CD4-positive, CD25-positive, alpha-beta regulatory T cell (primary cell): ENCODE data around the gene TBR1. TPM values are rescaled to one million over a fixed set of nuclear protein-coding genes. Genes with fewer than 3 reads are reported as not detected.

ENCODE experiments used
- ATAC-seq, 2 donors: fragments of 150-1000 bp; cut with Tn5 transposase; one replicate each; pipeline ENCODE4 v1.10.0; 2021; ENCODE audit warnings: low read depth in 2 of 2, moderate number of reproducible peaks in 2 of 2, moderate library complexity in 1 of 2
- DNase-seq, 3 donors: peaks; one replicate each; pipeline versions ENCODE4 v3.0.0 to v3.0.0-alpha.2; 2012 to 2022; ENCODE audit warnings: mixed read lengths in 1 of 3
- H3K27ac ChIP-seq: one replicate; pipeline ENCODE4 v1.7.0; 2013; ENCODE audit warnings: mild to moderate bottlenecking, low read length; ENCODE audit not compliant: insufficient read depth, poor library complexity, severe bottlenecking
- H3K27me3 ChIP-seq: one replicate; pipeline ENCODE4 v1.7.0; 2013; ENCODE audit warnings: low read length; ENCODE audit not compliant: control insufficient read depth, insufficient read depth
- H3K36me3 ChIP-seq: one replicate; pipeline ENCODE4 v1.7.0; 2013; ENCODE audit warnings: mild to moderate bottlenecking, low read length, moderate library complexity; ENCODE audit not compliant: control insufficient read depth, insufficient read depth
- H3K4me1 ChIP-seq: 2 replicates; pipeline ENCODE4 v1.7.0; 2013; ENCODE audit warnings: mild to moderate bottlenecking, low read length; ENCODE audit not compliant: insufficient read depth, control insufficient read depth, poor library complexity, severe bottlenecking
- H3K4me3 ChIP-seq: one replicate; pipeline ENCODE4 v1.7.0; 2013; ENCODE audit warnings: low read depth, mild to moderate bottlenecking, low read length, moderate library complexity
- H3K9me3 ChIP-seq, 2 experiments: 1 replicate in 1 of 2; 2 replicates in 1 of 2; pipeline ENCODE4 v1.7.0; 2013; ENCODE audit warnings: low read length in 2 of 2, mild to moderate bottlenecking in 1 of 2, moderate library complexity in 1 of 2; ENCODE audit not compliant: control insufficient read depth in 2 of 2
- H3K27ac Mint-ChIP-seq, 3 donors: one replicate each; pipeline ENCODE4 v1.8.0; 2020 to 2022; ENCODE audit warnings: mild to moderate bottlenecking in 3 of 3, mixed read lengths in 3 of 3, moderate library complexity in 2 of 3
- H3K27me3 Mint-ChIP-seq: one replicate; pipeline ENCODE4 v1.8.0; 2022; ENCODE audit warnings: mild to moderate bottlenecking, mixed read lengths
- H3K36me3 Mint-ChIP-seq: one replicate; pipeline ENCODE4 v1.8.0; 2020; ENCODE audit warnings: mixed read lengths
- H3K4me1 Mint-ChIP-seq, 4 donors: one replicate each; pipeline ENCODE4 v1.8.0; 2020 to 2022; ENCODE audit warnings: mixed read lengths in 4 of 4, mild to moderate bottlenecking in 1 of 4
- H3K4me3 Mint-ChIP-seq, 4 donors: one replicate each; pipeline ENCODE4 v1.8.0; 2020 to 2022; ENCODE audit warnings: mild to moderate bottlenecking in 4 of 4, mixed read lengths in 4 of 4, moderate library complexity in 3 of 4
- H3K9me3 Mint-ChIP-seq, 7 donors: one replicate each; pipeline ENCODE4 v1.8.0; 2020 to 2022; ENCODE audit warnings: mixed read lengths in 7 of 7, mild to moderate bottlenecking in 3 of 7, moderate library complexity in 2 of 7
- polyA plus RNA-seq, 4 donors: library from polyadenylated mRNA; unstranded; fragments of 300-500 nt; fragmentation: Illumina TruSeq; gene quantifications; one replicate each; pipeline ENCODE4 v1.2.3, GENCODE V29; 2021
- total RNA-seq: library from RNA; stranded (reverse); gene quantifications from one replicate; pipeline ENCODE4 v1.2.3, GENCODE V29; 2022

Gene TBR1
- total and polyA plus RNA-seq, 5 donors from 2014 or later = 0.32 TPM; not detected in 4

- H3K36me3 Mint-ChIP-seq = no peaks in the 10 kb centered on the region
- no peak overlapping the region for H3K4me3 Mint-ChIP-seq
- no peak overlapping the region for H3K27ac Mint-ChIP-seq
- ATAC-seq = no peak
- no peak overlapping the region for H3K27ac ChIP-seq
- H3K27me3 Mint-ChIP-seq = peaks cover 63% of the 10 kb centered on the region
- H3K4me1 ChIP-seq = no peaks in the 10 kb centered on the region
- no peak overlapping the region for H3K4me3 ChIP-seq
- peaks cover 40% of the 10 kb centered on the region for H3K27me3 ChIP-seq
- no peaks in the 10 kb centered on the region for H3K4me1 Mint-ChIP-seq
- no peaks in the 10 kb centered on the region for H3K9me3 ChIP-seq
- H3K36me3 ChIP-seq = no peaks in the 10 kb centered on the region
- peaks cover 0 to 4% (median 2%) of the 10 kb centered on the region in 7 donors for H3K9me3 Mint-ChIP-seq
- no peak for DNase-seq
Measured at GRCh38 chr2:161438598-161438997, 22.5 kb downstream of the TBR1 start.

GRCh38 chr2:161445097-161445496, 29.0 kb downstream of the TBR1 start:
- Histone ChIP-seq H3K27ac (no peak overlapping the region), H3K27me3 (peaks cover 20% of the 10 kb centered on the region), H3K4me3 (no peak overlapping the region), H3K36me3 (no peaks in the 10 kb centered on the region), H3K9me3 (no peaks in the 10 kb centered on the region), H3K4me1 (no peaks in the 10 kb centered on the region)
- Mint-ChIP-seq H3K27ac (no peak overlapping the region), H3K36me3 (no peaks in the 10 kb centered on the region), H3K9me3 (peaks cover 0 to 1% (median 0%) of the 10 kb centered on the region in 7 donors), H3K4me1 (no peaks in the 10 kb centered on the region), H3K27me3 (peaks cover 34% of the 10 kb centered on the region), H3K4me3 (no peak overlapping the region)
- DNase-seq = no peak
- ATAC-seq = no peak

DNA sequence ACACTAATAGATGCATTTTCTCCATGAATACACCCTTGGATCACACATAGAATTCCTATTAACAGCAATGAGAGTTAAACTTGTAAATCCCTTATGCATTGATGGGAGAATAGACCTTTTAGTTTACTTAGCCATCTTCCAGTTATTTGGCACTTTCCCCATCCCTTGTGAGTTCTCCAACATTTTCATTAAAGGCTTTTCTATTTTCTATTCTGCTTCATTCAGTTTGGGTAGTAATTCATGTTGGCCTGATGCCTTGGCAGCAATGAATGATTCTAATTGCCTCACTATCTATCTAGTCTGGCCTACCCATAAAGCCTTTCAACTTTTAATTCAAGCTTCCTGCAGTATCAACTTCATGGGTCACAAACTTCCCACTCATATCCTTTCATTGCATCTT, 32.3 kb downstream of the TBR1 start:
- no peak overlapping the region for H3K4me3 Mint-ChIP-seq
- no peaks in the 10 kb centered on the region for H3K36me3 Mint-ChIP-seq
- no peaks in the 10 kb centered on the region for H3K36me3 ChIP-seq

GRCh38 chr2:161471631-161472030, 55.5 kb downstream of the TBR1 start:
- Mint-ChIP-seq H3K27ac (no peak overlapping the region), H3K9me3 (peaks cover 0 to 6% (median 2%) of the 10 kb centered on the region in 7 donors), H3K36me3 (no peaks in the 10 kb centered on the region), H3K4me1 (no peaks in the 10 kb centered on the region), H3K27me3 (peaks cover 16% of the 10 kb centered on the region), H3K4me3 (no peak overlapping the region)
- DNase-seq (no peak), ATAC-seq (no peak)
- Histone ChIP-seq H3K27ac (no peak overlapping the region), H3K9me3 (no peaks in the 10 kb centered on the region), H3K36me3 (no peaks in the 10 kb centered on the region), H3K4me3 (no peak overlapping the region), H3K27me3 (no peaks in the 10 kb centered on the region), H3K4me1 (no peaks in the 10 kb centered on the region)

More for the DNA sequence above, 32.3 kb downstream of the TBR1 start:
- Histone ChIP-seq H3K9me3 (no peaks in the 10 kb centered on the region), H3K4me3 (no peak overlapping the region), H3K27ac (no peak overlapping the region), H3K27me3 (peaks cover 11% of the 10 kb centered on the region), H3K4me1 (no peaks in the 10 kb centered on the region)
- DNase-seq (no peak), ATAC-seq (no peak)
- H3K27me3 Mint-ChIP-seq = peaks cover 15% of the 10 kb centered on the region
- H3K9me3 Mint-ChIP-seq = peaks cover 0 to 1% (median 0%) of the 10 kb centered on the region in 7 donors
- H3K27ac Mint-ChIP-seq = no peak overlapping the region
- H3K4me1 Mint-ChIP-seq = no peaks in the 10 kb centered on the region

GRCh38 chr2:161474920-161475319, 58.8 kb downstream of the TBR1 start:
- Histone ChIP-seq H3K27me3 (no peaks in the 10 kb centered on the region), H3K9me3 (peaks cover 0 to 5% of the 10 kb centered on the region in 2 experiments), H3K36me3 (no peaks in the 10 kb centered on the region), H3K4me3 (no peak overlapping the region), H3K27ac (no peak overlapping the region), H3K4me1 (no peaks in the 10 kb centered on the region)
- no peak overlapping the region for H3K27ac Mint-ChIP-seq
- no peak overlapping the region for H3K4me3 Mint-ChIP-seq
- H3K36me3 Mint-ChIP-seq = no peaks in the 10 kb centered on the region
- no peak for DNase-seq
- H3K27me3 Mint-ChIP-seq = peaks cover 9% of the 10 kb centered on the region
- H3K9me3 Mint-ChIP-seq = peaks cover 1 to 6% (median 3%) of the 10 kb centered on the region in 7 donors
- ATAC-seq = no peak
- no peaks in the 10 kb centered on the region for H3K4me1 Mint-ChIP-seq

Other genes starting within 250 kb of the TBR1 start
- 38.6 TPM for gene PSMD14, start 107.9 kb upstream of the TBR1 start, total RNA-seq
- 10 to 100 TPM; 60.3 to 82.9 (median 66.3) TPM for gene PSMD14, start 107.9 kb upstream of the TBR1 start, polyA plus RNA-seq
- not detected for gene SLC4A10, start 208.1 kb downstream of the TBR1 start, total RNA-seq
- gene SLC4A10, start 208.1 kb downstream of the TBR1 start, polyA plus RNA-seq = under 1 TPM in 3 of 4 donors, not detected in 1; 0.05 to 0.11 (median 0.08) TPM